Gastroesophageal sphincter (tissue), 4 donors: ENCODE results near the gene AKR1E2. TPM values are rescaled to one million over a fixed set of nuclear protein-coding genes. Genes with fewer than 3 reads are reported as not detected.

Experiments used
- ATAC-seq: fragments of 150-250 bp; one replicate; pipeline ENCODE4 v1.9.1; 2016; ENCODE audit warnings: mild to moderate bottlenecking, moderate library complexity
- H3K27ac ChIP-seq, 4 donors: fragments of 200-600 bp; sonication (generic) in 3 of 4; 1 replicate in 3 of 4; 2 replicates in 1 of 4; pipeline ENCODE4 v1.5.1; 2016 to 2019
- H3K27me3 ChIP-seq: fragments of 200-600 bp; sonication (generic); one replicate; pipeline ENCODE4 v1.5.1; 2019
- H3K36me3 ChIP-seq, 2 donors: fragments of 200-600 bp; sonication (generic); one replicate each; pipeline ENCODE4 v1.5.1; 2019; ENCODE audit warnings: control low read depth in 1 of 2
- H3K4me1 ChIP-seq, 3 donors: fragments of 200-600 bp; sonication (generic); 1 replicate in 2 of 3; 2 replicates in 1 of 3; pipeline ENCODE4 v1.5.1; 2016 to 2019; ENCODE audit warnings: control low read depth in 2 of 3
- H3K4me3 ChIP-seq, 2 donors: fragments of 200-600 bp; sonication (generic); one replicate each; pipeline ENCODE4 v1.5.1; 2019; ENCODE audit warnings: mild to moderate bottlenecking in 1 of 2, moderate library complexity in 1 of 2
- H3K9me3 ChIP-seq, 3 donors: fragments of 200-600 bp; sonication (generic); one replicate each; pipeline ENCODE4 v1.5.1; 2017 to 2019; ENCODE audit warnings: control low read depth in 2 of 3
- CTCF ChIP-seq, 4 experiments: fragments of 200-600 bp in 2 of 4; fragments of 450-650 bp in 2 of 4; sonication (generic) in 1 of 4; IDR thresholded peaks; one replicate each; pipeline ENCODE4 v1.5.1; 2017 to 2019; ENCODE audit warnings: antibody characterized with exemption in 4 of 4, mild to moderate bottlenecking in 2 of 4, moderate library complexity in 2 of 4
- EP300 ChIP-seq: sonication (generic); formaldehyde crosslinking; IDR thresholded peaks from one replicate; pipeline ENCODE4 v1.6.1; 2017; ENCODE audit warnings: antibody characterized with exemption, mild to moderate bottlenecking
- POLR2A ChIP-seq, 2 donors: fragments of 450-650 bp; IDR thresholded peaks; one replicate each; pipeline ENCODE4 v1.6.1; 2017; ENCODE audit warnings: antibody characterized with exemption in 2 of 2, mild to moderate bottlenecking in 2 of 2, moderate library complexity in 1 of 2
- POLR2AphosphoS5 ChIP-seq: sonication (generic); formaldehyde crosslinking; IDR thresholded peaks from one replicate; pipeline ENCODE4 v1.6.1; 2017; ENCODE audit warnings: antibody characterized with exemption
- WGBS, 2 donors: methylation state at CpG; one replicate each; pipeline ENCODE4 v1.1.5; 2018; ENCODE audit warnings: low coverage in 1 of 2; 5-methylcytosine and 5-hydroxymethylcytosine counted together
- total RNA-seq, 4 donors: library from RNA; depleted of rRNA; stranded (reverse); fragments of >200 nt; gene quantifications; one replicate each; pipeline ENCODE4 v1.1.0, GENCODE V29; 2016

Gene AKR1E2
- total RNA-seq, 4 donors from 2014 or later: 15.9 to 19.3 (median 16.0) TPM

GRCh38 chr10:4828005-4828404 lies 2.0 kb downstream of the AKR1E2 start:
- Histone ChIP-seq H3K36me3 (peaks cover 0 to 19% of the 10 kb centered on the region in 2 donors), H3K9me3 (no peaks in the 10 kb centered on the region), H3K27me3 (no peaks in the 10 kb centered on the region), H3K4me3 (no peak overlapping the region), H3K4me1 (peaks cover 0 to 28% (median 0%) of the 10 kb centered on the region in 3 donors), H3K27ac (no peak overlapping the region)
- WGBS, 2 donors: 33 to 67% methylated on average over 3 of the region's 8 CpGs
- TF ChIP-seq POLR2AphosphoS5 (no peak), EP300 (no peak), CTCF (IDR thresholded peaks at IDR 0.05) (no peak)
- ATAC-seq: no peak

- H3K9me3 ChIP-seq: no peaks in the 10 kb centered on the region
- 89 to 100% methylated on average over 7 to 8 of the region's 8 CpGs for WGBS, 2 donors
- no peak for ATAC-seq
- H3K27ac ChIP-seq: no peak overlapping the region
- no peak overlapping the region for H3K4me3 ChIP-seq
- peaks cover 0 to 23% (median 0%) of the 10 kb centered on the region in 3 donors for H3K4me1 ChIP-seq
- no peak for TF ChIP-seq CTCF (IDR thresholded peaks at IDR 0.05)
- no peaks in the 10 kb centered on the region for H3K27me3 ChIP-seq
- H3K36me3 ChIP-seq: peaks cover 0 to 44% of the 10 kb centered on the region in 2 donors
Observed at GRCh38 chr10:4830551-4830950, 4.5 kb downstream of the AKR1E2 start.

- Histone ChIP-seq H3K36me3 (peaks cover 0 to 50% of the 10 kb centered on the region in 2 donors), H3K27me3 (no peaks in the 10 kb centered on the region), H3K4me1 (peaks cover 0 to 18% (median 0%) of the 10 kb centered on the region in 3 donors), H3K27ac (no peak overlapping the region), H3K4me3 (no peak overlapping the region), H3K9me3 (no peaks in the 10 kb centered on the region)
- ATAC-seq: no peak
- TF ChIP-seq EP300: no peak
- no peak for TF ChIP-seq POLR2A (IDR thresholded peaks at IDR 0.05)
- no peak for TF ChIP-seq POLR2AphosphoS5
- no peak for TF ChIP-seq CTCF (IDR thresholded peaks at IDR 0.05)
- WGBS, 2 donors: 86 to 96% methylated on average over 3 to 4 of the region's 5 CpGs
Observed at GRCh38 chr10:4831091-4831490, 5.1 kb downstream of the AKR1E2 start.

- WGBS, 2 donors: 100% methylated on average over 1 of the region's 7 CpGs; no CpG with 5 or more reads in 1 of the 2 donors
- H3K36me3 ChIP-seq: peaks cover 0 to 70% of the 10 kb centered on the region in 2 donors
Observed at GRCh38 chr10:4833286-4833685, 7.3 kb downstream of the AKR1E2 start.

More at GRCh38 chr10:4833286-4833685, 7.3 kb downstream of the AKR1E2 start:
- Histone ChIP-seq H3K4me1 (no peaks in the 10 kb centered on the region), H3K27me3 (no peaks in the 10 kb centered on the region), H3K4me3 (no peak overlapping the region), H3K9me3 (no peaks in the 10 kb centered on the region), H3K27ac (no peak overlapping the region)
- TF ChIP-seq POLR2AphosphoS5 (no peak), CTCF (IDR thresholded peaks at IDR 0.05) (no peak)
- no peak for ATAC-seq
